Stimulated activated CD8-positive, alpha-beta memory T cell treated with anti-CD3 and anti-CD28 coated beads, Interleukin-12 subunit alpha, Interleukin-12 subunit beta, amount 100 ng/mL, for 24 hours (primary cell): ENCODE measurements around the gene KLHL1.
"Not testable (repeated sequence)": the region's sequence is repeated elsewhere in the genome, so short reads cannot be mapped to it uniquely, and the experiment has no call there.

ENCODE experiments used
- DNase-seq: peaks from one replicate; pipeline ENCODE4 v3.0.0-alpha.2; 2020; ENCODE audit errors: extremely low read depth

The KLHL1 gene, protein sequence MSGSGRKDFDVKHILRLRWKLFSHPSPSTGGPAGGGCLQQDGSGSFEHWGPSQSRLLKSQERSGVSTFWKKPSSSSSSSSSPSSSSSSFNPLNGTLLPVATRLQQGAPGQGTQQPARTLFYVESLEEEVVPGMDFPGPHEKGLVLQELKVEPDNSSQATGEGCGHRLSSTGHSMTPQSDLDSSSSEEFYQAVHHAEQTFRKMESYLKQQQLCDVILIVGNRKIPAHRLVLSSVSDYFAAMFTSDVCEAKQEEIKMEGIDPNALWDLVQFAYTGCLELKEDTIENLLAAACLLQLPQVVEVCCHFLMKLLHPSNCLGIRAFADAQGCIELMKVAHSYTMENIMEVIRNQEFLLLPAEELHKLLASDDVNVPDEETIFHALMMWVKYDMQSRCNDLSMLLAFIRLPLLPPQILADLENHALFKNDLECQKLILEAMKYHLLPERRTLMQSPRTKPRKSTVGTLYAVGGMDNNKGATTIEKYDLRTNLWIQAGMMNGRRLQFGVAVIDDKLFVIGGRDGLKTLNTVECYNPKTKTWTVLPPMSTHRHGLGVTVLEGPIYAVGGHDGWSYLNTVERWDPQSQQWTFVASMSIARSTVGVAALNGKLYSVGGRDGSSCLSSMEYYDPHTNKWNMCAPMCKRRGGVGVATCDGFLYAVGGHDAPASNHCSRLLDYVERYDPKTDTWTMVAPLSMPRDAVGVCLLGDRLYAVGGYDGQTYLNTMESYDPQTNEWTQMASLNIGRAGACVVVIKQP

DNA sequence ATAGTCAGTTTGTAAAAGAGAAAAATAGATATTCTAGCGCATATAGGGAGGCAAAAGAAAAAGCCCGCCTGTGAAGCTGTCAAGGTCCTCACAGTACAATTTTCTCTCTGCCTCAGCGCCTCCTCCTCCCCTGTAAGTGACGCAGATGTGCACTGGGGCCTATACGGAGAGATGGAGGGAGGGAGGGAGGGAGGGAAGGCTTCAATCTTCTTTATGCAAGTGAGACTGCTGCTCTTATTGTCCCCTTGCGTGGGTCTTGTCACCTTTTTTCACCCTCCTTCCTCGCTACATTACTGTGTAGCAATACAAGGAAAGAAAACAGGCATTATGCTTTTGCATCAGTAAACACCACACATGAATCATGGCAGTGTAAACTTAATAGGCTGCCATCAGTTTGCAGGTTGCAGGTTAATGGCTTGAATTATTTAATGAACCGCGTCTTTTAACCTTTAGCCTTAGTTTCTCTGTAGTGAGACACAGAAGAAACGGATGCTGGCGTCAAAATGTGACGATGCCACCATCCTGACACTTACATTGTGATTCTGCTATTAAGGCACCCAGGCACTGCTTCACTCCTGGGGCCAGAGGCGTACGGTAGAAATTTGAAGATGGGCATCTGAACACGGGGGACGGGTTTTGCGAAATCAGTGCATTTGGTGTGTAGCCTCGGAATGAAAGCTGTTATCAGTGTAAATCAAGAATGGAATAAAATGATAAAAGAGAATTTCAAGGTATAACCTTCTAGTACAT, at the start of gene KLHL1:
Gene KLHL1 (minus strand): TSS at position 97 of the 750 bp plus-strand sequence. CDS start 753 bp downstream, outside the sequence.
- no peak for DNase-seq

DNA sequence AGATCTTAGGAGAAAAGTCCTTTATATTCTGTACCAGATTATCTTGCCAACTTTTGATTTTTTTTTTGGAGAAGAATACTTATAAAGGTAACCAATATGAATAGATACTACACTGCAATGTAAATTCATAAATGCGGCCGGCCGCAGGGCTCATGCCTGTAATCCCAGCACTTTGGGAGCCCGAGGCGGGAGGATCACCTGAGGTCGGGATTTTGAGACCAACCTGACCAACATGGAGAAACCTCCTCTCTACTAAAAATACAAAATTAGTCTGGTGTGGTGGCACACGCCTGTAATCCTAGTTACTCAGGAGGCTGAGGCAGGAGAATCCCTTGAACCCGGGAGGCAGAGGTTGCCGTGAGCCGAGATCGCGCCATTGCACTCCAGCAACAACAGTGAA, 34.4 kb upstream of the KLHL1 start:
- not testable (repeated sequence) for DNase-seq

DNA sequence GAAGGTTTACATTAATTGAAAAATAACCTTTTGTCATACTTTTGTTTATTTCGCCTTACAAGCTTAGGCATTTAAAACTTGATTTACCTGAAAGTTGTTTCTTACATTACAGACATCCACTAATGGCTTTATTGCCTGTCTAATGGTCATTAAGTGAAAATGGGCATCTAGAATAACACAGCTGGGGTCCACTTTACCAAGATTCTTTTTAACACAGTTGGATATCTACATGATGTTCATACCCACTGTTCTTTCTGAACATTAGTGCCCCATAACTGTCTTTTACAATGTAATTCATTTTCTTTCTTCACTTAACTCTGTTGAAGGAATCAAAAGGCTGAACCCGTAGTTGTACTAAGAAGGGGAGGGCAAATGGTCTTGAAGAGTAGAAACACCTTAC, 19.8 kb upstream of the KLHL1 start:
- DNase-seq = no peak

DNA sequence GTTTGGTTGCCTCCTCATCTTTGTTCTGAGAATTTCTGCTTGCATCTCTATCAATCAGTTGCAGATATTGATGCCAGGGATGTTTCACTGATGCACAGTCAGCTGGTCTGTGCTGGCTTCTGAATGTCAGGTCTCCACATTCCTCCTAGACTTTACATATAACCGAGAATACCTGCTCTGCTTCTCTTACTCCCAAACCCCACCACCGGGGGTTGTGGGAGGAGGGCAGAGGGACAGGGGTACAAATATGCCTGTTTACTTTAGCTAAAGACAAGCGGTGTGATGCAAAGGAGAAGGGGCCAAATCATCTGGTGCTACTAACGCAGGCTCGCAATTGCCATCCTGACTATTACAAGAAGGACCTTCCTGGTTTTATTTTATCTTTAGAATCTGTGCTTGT, 17.4 kb upstream of the KLHL1 start:
- DNase-seq = no peak

DNA sequence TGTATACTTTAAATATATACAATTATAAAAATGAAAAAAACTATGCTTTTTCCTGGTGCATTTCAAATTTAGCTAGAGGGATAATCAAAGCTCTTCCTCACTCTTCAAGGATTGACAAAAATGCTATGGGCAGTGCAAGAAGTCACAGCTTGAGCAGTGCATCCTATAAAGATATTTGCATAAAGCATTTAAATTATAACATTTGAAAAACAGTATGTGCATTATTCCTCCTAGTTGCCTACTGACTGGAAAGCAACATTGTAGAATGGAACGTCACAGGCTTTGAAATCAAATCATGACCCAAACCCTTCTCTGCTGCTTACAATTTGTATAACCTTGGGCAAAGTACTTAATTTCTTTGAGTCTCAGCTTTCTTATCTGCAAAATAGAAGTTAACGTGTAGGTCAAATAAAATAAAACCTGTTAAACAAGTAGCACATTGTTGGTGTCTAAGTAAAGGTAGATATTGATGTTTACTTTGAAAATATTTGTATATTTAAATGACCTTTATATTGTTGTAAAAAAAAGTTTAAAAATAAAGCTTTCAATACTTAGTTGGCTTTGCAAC, 9.2 kb upstream of the KLHL1 start:
- DNase-seq = no peak

DNA sequence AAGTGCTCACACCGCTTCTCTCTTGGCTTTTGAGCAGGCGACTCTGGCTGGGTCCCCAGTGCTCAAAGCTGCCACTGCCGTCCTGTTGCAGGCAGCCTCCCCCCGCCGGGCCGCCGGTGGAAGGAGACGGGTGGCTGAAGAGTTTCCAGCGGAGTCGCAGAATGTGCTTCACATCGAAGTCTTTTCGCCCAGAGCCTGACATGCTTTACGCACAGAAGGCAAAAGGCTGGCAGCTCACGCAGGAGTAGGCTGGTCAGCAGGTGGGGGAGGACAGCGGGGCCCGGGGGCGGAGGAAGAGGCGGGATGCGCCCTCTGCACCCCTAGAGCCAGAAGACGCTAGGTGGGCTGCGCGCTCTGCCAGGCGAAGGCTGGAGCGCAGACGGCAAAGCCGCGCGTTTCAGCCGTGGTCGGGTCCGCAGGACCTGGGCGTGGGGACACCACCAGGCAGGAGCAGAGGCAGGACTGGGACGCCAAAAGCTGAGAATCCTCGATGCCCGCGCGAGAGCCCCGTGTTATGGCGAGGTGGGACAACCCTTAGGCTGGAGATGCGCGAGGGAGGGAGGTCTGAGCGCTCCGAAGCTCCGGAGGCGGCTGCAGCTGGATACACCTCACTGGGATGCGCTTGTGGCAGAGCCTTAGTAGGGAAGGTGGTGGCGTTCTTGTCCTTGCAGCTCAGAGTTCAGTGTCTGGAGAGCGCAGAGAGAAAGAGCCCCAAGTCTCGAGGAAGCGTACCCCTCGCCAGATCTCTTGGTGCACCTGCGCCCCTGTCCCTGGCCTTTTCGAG, 562 bp downstream of the KLHL1 start, which contains the start of gene ATXN8OS:
Gene ATXN8OS (plus strand): TSS at position 329 of the 784 bp plus-strand sequence.
- no peak for DNase-seq

DNA sequence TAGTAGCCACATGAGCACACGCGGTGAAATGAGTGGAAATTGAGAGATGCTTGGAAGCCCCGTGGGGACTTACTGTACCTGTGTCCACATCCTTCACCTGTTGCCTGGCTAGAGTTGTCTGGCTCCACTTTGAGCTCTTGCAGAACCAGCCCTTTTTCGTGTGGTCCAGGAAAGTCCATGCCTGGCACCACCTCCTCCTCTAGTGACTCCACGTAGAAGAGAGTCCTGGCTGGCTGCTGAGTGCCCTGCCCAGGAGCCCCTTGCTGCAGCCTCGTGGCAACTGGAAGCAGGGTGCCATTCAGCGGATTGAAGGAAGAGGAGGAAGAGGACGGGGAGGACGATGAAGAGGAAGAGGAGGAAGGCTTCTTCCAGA, 1.1 kb downstream of the KLHL1 start:
- DNase-seq = no peak

DNA sequence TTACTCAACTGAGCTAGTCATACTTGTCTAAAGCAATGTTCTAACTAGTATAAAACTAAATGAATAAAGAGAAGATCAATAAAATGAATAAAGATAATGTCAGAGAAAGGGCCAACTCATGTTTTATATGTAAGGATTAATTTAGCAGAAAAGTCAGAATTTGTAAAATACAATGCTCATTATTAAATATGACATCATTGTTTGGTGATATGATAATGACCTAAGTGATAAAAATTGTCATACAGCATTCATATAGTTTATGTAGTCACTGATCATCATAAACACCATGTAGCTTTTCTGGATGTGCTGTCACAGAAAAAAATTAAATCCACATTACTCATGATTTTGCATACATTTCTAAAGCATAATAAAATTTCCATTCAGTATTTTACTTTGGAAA, 3.8 kb downstream of the KLHL1 start:
- DNase-seq = no peak

DNA sequence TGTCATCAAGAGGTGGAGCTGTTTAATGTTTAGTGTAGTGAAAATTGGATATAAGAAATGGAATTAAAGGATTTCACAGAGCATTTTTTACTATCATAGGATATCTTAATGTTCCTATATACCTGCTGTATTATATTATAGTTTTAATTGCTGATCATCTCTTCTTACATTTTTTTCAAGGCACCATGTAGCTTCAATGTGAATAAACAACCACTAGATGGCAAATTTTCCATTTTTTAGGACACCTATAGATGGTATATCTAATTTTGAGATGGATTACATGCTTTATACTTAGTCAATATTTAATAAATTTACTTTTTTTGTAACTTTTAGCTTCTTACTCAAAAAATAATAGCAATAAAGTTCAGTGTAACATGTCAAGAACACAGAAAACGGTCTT, 9.6 kb downstream of the KLHL1 start:
- DNase-seq = no peak

DNA sequence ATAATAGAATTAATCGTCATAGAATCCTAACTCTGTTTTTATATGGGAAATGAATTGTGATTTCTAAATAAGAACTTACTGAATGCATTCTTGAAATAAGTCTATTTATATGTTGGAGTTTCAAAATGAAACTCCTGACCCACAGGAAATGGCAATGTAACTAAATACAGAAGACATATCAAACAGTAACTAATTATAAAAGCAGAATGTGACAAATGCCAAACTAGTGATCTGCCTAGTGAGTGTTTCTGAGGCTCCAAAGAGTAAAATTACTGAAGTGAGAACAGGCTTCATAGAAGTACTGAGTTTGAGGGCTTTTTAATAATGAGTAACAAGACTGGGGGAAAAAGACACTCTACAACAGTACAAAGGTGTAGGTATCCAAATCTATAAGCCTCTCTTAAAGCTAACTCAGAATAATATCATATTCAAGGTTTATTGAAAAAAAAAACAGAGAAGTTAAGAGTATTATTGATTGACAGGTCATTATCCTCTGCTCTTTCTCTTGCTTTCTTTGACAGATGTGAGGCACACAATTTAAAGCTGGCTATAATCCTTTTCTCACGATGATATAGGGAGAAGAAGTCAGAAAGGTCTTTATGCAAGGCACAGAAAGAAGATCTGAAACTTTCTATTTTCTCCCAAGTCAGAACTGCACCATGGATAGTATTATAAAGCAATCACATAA, 18.1 kb downstream of the KLHL1 start:
- no peak for DNase-seq

DNA sequence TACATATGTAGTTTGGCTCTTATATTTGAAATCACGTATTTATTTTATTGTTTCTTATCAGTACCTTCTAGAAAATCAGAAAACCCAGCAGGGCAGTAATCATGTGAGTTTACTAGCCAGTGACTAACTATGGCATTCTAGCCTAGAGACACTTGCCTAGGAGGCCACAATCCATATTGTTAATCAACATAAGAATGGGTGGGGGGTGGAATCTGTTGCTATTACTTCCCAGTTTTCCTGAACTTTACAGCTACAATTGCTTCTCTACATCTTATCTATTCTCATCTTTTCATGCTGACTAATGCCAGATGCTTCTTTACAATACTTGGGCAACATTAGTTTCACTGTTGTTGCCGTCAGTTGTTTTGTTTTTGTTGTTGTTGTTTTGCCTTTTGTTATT, 19.3 kb downstream of the KLHL1 start:
- DNase-seq = no peak

DNA sequence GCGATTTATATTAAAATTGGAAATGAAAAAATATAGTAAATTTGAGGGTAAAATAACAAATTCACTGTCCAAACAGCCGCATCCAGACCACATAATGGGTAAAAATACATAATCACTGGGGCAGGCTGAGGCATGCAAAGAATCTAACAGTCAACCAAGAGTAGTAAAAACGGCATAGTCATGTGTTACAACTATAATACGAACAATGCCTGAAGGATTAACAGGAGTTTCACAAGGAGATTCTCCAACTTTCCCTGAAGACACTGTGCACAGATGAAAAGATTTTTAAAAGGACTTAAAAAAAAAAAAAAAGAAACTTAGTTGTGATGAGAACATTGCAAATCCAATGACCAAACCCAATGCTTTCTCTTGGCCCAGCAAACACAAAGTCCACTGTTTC, 21.0 kb downstream of the KLHL1 start:
- DNase-seq = no peak

DNA sequence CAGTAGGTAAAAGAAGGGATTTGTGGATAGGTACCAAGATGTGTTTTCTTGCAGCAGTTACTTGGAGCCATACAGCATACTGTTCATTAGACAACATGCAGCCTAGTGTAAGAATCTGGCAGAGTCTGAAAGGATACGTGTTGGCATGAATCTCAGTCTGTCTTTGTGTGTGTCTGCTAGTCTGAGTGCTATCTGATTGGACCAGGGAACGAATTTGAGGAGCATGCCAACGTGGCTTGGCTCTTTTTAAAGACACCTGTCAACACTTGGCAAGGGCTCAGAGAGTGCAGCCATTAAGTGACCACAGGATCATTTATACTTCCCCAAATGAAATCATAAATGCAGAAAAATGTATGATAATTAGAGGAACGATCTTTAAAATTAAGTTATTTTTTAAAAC, 28.2 kb downstream of the KLHL1 start:
- DNase-seq = no peak

DNA sequence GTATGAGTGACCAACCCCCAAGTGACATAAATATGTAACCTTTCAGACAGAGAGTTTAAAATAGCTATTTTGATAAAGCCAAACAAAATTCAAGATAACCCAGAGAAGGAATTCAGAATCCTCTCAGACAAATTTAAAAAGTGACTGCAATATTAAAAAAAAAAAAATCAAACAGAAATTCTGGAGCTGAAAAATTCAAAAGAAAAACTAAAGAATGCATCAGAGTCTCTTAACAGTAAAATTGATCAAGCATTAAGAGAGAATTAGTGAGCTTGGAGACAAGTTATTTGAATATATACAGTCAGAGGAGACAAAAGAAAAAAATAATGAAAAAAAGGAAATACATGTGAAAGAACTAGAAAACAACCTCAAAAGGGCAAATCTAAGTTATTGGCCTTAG, 53.7 kb downstream of the KLHL1 start:
- DNase-seq = no peak

DNA sequence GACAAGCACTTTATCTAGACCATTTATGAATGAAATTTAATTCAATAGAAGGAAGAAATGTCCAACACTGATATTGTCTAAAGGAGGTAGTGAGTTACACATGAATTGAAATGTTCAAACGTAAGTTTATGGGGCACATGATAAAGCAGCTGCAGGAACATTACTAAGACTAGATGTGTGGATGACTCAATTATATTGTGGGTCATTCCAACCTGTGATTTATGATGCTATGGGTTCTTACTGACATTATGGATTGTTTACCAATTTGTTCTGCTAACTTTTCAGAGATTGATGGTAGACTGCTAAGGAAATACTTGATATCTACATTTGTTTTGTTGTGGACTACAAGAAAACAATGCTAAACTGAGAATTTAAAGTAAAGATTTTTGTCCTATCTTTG, 56.7 kb downstream of the KLHL1 start:
- no peak for DNase-seq

DNA sequence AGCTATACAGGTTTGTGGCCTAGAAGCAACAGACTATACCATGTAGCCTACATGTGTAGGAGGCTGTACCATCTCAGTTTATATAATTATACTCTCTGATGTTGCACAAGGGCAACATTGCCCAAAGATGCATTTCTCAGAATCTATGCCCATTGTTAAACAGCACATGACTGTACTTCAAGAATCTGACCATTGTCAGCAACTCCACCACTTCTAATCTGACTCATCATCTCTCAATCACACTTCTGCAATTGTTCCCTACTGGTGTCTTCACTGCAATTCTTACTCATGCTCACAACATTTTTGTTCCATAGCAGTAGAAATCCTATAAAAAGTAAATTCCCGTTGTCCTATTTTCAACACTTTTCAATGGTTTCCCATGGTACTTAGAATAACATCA, 64.6 kb downstream of the KLHL1 start:
- no peak for DNase-seq

DNA sequence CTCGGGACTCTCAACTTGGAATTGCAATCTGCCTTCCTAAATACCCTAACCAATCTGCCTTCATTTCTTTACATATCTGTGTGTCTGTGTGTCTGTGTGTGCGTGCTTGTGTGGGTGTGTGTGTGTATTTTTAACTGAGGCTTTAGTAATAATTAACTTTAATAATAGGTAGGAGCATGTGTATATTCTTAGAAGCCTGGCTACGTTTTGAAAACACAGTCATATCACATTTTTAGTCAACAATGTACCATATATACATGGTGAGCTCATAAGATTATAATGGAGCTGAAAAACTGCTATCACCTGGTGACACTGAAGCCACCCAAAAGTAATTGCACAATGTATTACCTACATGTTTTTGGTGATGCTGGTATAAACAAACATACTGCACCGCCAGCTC, 66.1 kb downstream of the KLHL1 start:
- no peak for DNase-seq

DNA sequence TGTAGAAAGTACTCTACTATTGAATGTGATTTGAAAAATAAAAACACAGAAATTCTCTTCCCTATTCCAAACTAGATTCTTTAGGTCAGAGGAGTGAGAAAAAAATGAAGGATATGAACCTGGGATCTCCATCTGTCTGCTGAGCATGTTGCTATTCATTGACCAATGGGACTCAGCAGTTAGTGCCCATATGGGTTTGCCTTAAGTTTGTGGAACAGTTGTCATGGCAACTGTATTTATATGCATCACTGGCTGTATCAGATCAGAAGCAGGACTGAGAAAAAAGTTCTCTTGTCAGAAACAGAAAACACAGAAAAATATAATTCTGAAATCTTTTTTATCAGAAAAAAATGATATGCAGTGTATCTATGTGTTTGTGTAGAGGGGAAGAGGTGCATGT, 74.0 kb downstream of the KLHL1 start:
- DNase-seq = no peak

DNA sequence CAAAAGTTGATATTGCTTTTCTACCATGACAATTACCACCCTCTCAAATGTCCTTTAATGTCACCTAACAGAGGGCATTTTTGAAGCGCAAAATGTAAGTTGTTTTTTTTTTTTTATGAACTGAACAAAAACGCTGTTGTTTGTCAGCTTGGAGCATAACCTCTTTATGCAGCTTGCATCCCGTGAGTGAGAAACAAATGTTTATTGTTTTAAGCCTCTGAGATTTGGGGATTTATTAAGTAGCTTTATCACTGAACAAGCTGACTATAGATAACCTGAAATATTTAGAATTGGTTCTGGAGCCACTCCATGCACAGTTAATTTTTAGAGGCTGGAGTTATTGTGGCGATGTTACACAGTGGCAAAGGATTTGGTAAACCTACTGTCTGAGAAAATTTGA, 80.7 kb downstream of the KLHL1 start:
- no peak for DNase-seq

DNA sequence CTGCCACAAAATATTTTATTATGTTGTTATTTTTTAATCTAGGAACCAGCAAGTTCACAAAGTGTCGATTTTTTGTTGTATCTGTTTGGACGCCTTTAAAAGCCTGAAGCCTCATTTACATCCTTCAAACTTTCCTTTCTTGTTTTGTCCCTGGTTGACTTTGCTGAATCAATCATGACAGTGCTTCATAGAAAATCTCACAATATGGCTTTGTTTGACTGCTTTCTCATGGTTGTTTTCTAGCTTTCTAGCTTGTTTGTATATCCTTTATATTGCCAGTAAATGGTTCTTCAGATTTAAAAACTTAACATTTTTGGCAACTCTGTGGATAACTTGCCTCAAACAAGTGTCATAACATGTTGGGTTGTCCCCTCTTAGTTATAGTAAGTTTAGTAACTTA, 84.7 kb downstream of the KLHL1 start:
- DNase-seq = no peak

DNA sequence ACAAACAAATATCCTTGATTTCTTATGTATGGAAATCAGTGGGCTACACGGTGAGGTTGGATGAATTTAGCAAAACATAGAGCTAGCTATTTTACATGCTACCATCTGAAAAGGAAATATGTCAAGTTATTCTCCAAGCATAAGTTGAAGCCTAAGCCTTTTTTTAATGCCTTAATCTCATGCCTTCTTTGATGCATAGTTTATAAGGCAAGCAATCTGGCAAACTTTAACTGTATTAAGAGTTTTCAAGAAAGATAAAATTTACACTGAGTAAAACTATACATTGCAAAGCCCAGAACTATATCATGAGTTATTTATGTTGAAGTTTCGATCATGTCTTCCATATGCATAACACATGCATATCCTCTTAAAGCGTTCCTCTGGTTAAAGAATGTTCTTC, 85.6 kb downstream of the KLHL1 start:
- no peak for DNase-seq
